Measurements from ENCODE around the gene LRRC1. TPM values are rescaled to one million over a fixed set of nuclear protein-coding genes. Genes with fewer than 3 reads are reported as not detected.

LRRC1 gene
- total RNA-seq, 1 donor, result 18.6 TPM

DNA sequence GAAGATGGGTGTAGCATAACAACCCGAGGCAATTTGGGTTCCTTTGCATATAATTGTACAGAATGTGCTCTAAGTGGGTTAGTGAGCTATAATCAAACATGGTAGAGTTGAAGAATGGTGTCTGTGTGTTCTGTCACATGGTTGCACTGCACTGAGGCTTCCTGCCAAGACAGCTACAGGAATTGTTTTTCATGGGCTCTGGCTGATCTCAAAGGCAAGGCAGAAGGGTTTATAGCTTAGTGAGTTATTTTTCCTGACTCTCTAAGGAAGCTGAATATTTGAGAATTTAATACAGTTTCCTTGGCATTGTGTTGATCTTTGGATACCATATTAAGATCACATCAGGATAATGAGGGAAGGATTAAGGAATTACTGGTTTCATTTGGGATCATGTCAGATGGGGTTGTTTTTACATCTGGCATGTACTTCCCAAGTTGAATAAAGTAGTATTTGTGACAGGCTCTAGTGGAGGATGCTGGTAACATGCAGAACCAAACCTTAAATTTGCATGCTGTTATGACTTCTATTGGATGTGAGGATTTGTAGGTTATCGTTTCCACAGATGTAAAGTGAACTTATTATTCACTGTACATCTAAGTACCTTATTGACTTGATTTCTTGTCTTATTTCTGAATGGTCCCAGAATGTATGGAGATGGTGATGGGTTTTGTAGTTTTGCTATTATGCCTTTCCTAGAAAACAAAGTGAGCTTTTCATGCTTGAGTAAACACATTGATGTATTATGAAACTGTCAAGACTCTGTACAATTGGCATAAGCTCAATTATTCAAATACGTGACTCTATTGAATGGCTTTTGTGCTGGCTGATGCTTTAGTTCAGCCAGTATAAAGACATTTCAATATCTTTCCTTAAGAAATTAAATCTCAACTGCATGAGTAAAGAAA is 43.3 kb downstream of the LRRC1 start:
- no peak for TF ChIP-seq CTCF (IDR thresholded peaks at IDR 0.05; ENCODE audit: insufficient read depth, low read depth, low read length)
- H3K4me3 ChIP-seq (ENCODE audit: low read depth, low read length), result no peak overlapping the region
- peak; percentile 84 for DNase-seq (ENCODE audit: low read depth)

DNA sequence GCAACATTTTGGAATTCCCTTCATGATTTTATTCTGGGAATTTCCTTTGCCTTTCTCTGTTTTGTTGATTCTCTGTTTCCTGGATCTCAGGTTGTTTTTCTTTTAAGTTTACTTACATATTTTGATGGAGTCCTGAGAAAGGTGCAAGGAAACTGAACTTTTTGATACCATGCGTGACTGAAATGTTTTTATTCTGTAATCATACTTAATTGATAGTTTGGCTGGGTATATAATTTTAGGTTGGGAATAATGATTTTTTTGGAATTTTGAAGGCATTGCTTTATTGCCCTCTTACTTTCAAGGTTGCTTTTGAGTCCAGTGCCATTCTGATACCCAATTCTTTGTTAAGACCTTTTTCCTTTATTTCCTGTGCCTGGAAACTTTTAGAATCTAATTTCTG is 45.2 kb downstream of the LRRC1 start:
- TF ChIP-seq CTCF (IDR thresholded peaks at IDR 0.05; ENCODE audit: insufficient read depth, low read depth, low read length), result no peak
- DNase-seq (ENCODE audit: low read depth), result no peak
- H3K4me3 ChIP-seq (ENCODE audit: low read depth, low read length), result no peak overlapping the region

DNA sequence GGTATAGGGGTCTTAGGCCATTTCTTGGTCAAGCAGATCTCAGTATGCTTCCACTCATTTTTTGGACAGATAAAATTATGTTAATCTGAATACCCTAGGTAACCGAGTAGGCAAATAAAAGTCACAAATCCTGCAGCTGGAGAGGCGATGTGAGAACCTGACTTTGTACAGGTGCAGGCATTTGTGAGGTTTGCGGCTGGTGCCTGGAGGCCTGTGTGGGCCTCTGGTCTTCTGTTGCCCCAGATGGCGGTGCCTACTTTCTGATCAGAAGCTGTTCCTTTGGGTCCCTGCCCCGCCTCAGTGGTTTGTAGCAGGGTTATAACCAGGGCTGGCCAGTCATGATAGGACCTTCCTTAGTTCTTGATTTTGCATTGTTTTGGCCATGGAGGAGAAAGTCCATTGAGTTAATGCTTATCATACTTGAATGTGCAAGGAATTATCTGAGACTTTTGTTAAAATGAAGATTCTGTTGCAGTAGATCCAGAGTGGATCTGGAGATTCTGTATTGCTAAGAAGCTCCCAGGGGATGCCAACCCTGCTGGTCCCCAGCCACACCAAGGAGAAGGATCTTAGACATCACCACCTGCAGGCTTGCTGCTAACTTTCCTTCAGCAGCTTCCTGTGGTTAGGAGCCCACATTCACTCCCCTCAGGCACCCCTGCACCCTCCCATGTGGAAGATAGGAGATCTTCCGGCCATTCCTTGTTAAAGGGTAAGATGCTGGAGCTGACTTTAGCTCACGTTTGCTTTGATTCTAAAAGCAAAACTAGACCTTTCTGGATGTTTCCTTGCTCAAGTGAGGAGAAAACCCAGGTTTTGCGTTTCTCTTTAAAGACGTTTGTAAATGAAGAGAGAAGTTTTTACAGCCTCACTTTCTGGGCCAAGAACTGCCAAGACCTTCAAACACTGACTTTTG is 50.7 kb downstream of the LRRC1 start:
- TF ChIP-seq CTCF (IDR thresholded peaks at IDR 0.05; ENCODE audit: insufficient read depth, low read depth, low read length), result no peak

DNA sequence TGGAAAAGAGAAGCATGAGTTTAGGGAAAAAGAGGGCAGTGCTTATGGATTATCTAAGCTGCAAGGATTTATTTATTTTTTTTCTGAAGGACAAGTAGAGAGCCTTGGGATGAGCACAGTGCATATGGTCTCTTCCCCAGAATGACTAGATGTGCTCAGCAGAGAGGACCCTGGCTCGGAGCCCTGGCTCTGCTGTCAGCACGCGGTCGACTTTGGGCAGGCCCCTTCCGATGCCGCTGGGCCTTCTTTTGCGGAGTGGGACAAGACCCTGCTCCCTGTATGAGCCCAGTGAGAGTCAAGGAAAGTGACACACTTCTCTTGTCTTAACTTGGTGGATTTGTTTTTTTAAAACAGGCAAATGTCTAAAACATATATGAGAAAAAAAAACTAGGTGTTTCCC is 51.4 kb downstream of the LRRC1 start:
- H3K4me3 ChIP-seq (ENCODE audit: low read depth, low read length), result no peak overlapping the region
- no peak for TF ChIP-seq CTCF (IDR thresholded peaks at IDR 0.05; ENCODE audit: insufficient read depth, low read depth, low read length)
- no peak for DNase-seq (ENCODE audit: low read depth)

More for the DNA sequence above, 50.7 kb downstream of the LRRC1 start:
- H3K4me3 ChIP-seq (ENCODE audit: low read depth, low read length), result no peak overlapping the region
- no peak for DNase-seq (ENCODE audit: low read depth)

GRCh38 chr6:53847796-53848314 is 53.0 kb downstream of the LRRC1 start:
- DNase-seq (ENCODE audit: low read depth), result no peak
- no peak for TF ChIP-seq CTCF (IDR thresholded peaks at IDR 0.05; ENCODE audit: insufficient read depth, low read depth, low read length)
- H3K4me3 ChIP-seq (ENCODE audit: low read depth, low read length), result no peak overlapping the region

DNA sequence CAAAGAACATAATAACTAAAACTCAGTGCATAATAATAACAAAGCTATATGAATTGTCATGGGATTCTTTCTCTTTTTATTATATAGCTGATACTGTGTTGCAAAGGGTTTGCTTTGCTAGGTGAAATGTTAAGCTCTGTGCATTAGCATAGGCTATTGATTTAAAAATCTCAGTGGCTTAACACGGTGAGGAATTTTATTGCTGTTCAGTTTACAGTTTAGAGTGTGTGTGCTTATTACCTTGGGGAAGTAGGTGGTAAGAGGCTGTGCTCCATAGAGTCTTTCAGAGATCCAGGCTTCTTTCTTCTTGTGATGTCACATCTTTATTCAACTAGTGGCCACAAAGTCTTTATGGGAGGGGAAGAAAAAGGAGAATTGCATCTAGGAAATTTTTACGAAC is 55.7 kb downstream of the LRRC1 start:
- no peak for DNase-seq (ENCODE audit: low read depth)
- no peak for TF ChIP-seq CTCF (IDR thresholded peaks at IDR 0.05; ENCODE audit: insufficient read depth, low read depth, low read length)
- H3K4me3 ChIP-seq (ENCODE audit: low read depth, low read length), result no peak overlapping the region
